Measurements from ENCODE around the gene CEACAM18.
"Not testable (repeated sequence)": the region's sequence is repeated elsewhere in the genome, so short reads cannot be mapped to it uniquely, and the experiment has no call there.

The CEACAM18 gene

GRCh38 chr19:51478381-51479234 lies at the start of gene CEACAM18:
Gene CEACAM18, plus strand, starts transcription at chr19:51478539.
- DNase-seq, result no peak

GRCh38 chr19:51430221-51430620 lies 48.1 kb upstream of the CEACAM18 start:
- DNase-seq, result no peak

DNA sequence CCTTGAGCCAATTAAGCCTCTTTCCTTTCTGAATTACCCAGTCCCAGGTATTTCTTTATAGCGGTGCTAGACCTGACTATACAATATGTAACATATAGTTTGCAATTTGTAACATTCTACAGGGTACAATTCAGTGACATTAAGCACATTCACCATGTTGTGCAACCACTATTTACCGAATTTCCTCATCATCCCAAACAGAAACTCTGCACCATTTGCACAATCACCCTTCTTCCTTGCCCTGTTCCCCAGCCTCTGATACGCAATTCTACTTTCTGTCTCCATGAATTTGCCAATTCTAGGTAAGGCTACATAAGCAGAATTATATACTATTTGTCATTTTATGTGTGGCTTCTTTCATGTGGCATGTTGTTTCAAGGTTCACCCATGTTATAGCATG lies 47.2 kb upstream of the CEACAM18 start:
- no peak for DNase-seq

- DNase-seq, result no peak
Measured at GRCh38 chr19:51433043-51433442, 45.3 kb upstream of the CEACAM18 start.

DNA sequence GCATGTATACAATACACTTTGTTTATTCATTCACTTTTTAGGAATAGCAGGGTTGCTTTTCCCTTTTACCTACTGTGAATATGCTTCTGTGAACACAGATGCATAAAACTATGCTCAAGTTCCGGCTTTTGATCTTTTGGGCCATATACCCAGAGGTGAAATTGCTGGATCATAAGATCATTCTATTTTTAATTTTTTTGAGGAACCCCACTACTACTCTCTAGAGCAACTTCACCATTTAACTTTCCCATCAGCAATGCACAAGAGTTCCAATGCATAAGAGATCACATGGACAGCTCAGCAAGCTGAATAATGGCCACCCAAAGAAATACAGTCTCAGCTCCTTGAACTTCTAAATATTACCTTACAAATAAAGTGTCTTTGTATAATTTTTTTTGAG lies 43.9 kb upstream of the CEACAM18 start:
- DNase-seq, result no peak

DNA sequence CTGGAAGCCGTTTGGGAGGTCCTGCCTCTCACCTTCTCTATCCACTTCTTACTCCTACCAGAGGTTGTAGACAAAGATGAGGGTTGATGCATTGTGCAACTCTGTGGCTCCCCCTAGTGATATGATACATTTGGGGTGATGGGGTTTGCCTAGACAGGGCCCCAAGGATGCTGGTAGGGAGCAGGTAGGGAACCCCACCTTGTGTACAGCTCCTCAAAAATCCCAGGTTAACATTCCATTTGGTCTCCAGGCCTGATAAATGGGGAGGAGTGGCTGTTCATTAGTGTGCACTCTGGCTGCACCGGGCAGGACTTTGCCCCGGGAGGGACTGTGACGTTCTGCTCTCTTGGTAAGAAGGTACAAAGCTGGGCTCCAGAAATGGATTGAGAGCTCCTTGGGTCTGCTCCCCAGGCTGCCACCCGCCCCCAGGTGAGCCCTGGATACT lies 39.3 kb upstream of the CEACAM18 start:
- DNase-seq, result peak; percentile 69

DNA sequence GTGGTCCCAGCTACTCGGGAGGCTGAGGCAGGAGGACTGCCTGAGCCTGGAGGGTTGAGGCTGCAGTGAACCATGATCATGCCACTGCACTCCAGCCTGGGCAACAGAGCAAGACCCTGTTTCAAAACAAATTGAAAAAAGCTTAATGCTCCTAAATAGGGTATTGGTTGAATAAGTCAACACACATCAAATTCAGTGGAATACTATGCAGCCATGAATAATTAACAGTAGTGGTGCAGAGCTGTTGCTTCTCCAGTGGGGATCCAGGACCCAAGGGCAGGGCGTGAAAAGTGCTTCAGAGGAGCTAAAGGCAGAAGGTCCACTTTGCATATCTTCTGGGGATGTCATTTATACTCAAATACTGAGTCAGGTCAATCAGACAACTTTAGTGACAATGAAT lies 38.3 kb upstream of the CEACAM18 start:
- no peak for DNase-seq

DNA sequence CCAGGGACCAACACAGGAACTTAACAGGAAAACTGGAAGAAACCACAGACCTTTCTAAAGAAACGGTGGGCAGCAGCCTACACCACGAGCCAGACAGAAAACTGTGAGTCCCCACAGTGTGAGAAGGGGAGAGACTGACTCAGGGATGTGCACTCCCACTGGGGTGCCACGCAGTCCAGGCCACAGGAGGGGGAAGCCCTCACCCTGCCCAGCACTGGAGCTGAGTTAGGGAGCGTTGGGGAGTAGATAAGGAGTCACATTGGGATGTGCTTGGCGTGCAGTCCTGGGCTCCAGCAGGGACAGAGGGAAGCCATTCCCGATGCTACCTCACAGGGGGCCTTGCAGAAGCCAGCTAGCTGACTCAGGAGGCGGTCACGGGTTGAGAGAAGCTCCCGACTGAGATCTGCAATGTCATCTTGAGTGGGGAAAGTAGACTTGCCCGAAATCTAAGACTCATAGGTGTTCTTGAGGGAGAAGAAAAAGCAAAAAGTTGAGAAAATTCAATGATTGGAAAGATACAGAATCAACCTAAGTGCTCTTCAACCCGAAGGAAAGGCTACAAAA lies 37.4 kb upstream of the CEACAM18 start:
- peak; percentile 26 for DNase-seq

- DNase-seq, result peak; percentile 94
Measured at GRCh38 chr19:51441410-51442390, 36.6 kb upstream of the CEACAM18 start.

DNA sequence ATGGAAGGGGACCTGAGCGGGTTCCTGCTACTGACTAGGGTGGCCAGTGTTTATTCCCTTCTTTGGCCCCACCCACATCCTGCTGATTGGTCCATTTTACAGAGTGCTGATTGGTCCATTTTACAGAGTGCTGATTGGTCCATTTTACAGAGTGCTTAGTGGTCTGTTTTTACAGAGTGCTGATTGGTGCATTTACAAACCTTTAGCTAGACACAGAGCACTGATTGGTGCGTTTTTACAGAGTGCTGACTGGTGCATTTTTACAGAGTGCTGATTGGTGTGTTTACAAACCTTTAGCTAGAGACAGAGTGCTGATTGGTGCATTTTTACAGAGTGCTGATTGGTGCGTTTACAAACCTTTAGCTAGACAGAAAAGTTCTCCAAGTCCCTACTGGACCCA lies 30.8 kb upstream of the CEACAM18 start:
- not testable (repeated sequence) for DNase-seq

DNA sequence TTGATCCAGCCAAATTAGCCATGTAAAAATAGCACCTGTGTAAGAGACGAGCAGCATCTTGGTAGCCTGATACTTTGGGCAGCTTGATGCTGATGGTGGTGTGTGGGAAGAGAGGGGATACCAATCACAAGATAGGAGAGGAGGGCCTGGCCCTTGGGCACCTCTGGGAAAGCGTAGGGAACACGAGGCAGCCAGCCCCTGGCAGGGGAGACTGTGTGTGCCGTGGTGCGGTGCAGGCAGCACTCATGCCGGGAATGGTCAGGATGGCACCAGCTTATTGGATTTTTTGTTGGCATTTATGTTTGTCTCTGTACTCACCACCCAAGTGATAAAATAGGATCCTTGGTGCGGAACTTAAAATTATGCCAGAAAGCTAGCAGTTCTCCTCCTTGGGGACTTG lies 30.3 kb upstream of the CEACAM18 start:
- no peak for DNase-seq

GRCh38 chr19:51448411-51449016 lies 29.8 kb upstream of the CEACAM18 start:
- peak; percentile 67 for DNase-seq

GRCh38 chr19:51450730-51451307 lies 27.5 kb upstream of the CEACAM18 start:
- DNase-seq, result no peak

- no peak for DNase-seq
Measured at GRCh38 chr19:51456541-51457290, 21.6 kb upstream of the CEACAM18 start.

DNA sequence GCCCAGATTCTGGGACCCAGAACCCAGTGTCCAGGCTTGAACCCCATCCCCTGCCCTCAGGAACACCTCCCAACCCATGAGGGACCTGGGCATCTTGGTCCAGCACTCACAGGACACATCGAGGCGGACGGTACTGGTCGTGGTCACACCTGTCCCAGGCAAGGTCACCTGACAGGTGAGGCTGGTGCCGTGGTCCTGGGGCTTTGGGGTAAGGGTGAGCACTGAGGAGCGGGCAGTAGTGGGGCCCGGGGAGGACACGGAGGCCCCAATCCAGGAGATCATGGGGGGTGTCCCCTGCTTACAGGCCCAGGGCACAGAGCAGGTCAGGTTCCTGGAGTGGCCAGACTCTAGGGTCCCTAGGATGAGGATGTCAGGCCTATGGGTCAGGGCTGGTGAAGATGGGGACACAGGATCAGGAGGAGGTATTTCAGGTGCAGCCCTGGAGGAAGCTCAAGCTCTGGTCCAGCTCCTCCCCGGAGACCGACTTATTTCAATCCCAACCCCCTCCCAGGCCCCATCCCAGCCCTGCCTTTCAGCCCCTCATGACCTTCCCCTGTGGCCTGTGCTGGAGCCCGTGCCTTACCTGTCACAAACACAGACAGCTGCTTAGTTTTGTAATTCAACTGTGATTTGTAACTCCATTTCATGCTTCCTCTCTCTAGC lies 20.9 kb upstream of the CEACAM18 start:
- no peak for DNase-seq

DNA sequence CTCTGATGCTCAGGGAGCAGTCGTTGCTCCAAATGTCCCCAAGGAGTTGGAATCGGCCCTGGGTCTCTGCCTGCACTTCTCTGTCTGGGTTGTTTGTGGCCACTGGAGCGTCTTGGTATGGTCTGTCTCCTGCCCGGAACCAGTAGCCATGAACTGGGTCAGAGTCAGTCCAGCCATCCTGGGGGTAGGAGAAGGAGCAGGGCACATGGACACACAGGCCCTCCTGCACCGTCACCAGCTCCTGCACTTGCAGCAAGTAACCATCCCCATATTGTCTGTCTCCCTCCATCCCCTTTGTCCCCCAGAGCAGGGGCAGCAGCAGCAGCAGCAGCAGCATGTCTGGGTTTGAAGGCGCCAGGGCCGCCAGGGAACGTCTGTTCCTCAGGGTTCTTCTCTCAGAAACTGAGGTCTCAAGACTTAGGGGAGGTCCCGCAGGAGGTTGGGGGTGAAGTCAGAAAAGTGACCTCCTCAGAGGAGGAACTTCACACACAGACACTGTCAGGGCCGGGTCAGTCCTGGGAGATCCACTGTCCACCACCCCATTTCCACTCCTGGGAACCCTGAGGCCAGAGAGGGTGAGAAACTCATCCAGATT lies 20.2 kb upstream of the CEACAM18 start, which contains the start of gene SIGLEC8:
TSS of gene SIGLEC8 (minus strand) at position 404 of the 595 bp plus-strand sequence. CDS start at position 337, 67 bp downstream.
- DNase-seq, result no peak

DNA sequence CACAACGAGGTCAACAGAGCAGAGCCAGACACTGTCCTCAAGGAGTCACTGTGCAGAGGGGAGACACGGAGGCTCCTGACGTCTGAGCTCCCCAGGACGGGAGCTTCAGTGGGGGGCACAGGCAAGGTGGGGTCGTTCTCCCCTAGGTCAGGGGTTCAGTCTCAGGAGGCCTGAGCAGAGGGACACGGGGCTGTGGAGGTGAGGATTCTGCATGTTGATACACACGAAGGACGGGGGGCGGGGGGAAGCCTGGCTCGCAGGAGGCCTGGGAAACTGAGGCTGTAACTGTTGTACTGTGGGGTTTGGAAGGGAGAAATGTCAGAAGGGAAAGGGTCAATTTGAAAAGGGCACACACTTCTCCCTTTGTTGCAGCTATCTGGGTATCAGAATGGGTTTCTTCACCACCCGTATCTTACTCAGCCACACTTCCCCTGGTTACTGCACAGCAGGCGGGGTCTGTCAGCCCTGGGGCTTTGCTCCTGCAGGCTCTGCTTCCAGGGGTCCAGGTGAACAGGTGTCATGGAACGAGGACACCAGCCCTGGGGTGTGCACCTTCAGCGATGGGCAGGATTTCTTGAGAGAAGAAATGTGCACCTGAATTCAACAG lies 19.3 kb upstream of the CEACAM18 start:
- DNase-seq, result no peak

DNA sequence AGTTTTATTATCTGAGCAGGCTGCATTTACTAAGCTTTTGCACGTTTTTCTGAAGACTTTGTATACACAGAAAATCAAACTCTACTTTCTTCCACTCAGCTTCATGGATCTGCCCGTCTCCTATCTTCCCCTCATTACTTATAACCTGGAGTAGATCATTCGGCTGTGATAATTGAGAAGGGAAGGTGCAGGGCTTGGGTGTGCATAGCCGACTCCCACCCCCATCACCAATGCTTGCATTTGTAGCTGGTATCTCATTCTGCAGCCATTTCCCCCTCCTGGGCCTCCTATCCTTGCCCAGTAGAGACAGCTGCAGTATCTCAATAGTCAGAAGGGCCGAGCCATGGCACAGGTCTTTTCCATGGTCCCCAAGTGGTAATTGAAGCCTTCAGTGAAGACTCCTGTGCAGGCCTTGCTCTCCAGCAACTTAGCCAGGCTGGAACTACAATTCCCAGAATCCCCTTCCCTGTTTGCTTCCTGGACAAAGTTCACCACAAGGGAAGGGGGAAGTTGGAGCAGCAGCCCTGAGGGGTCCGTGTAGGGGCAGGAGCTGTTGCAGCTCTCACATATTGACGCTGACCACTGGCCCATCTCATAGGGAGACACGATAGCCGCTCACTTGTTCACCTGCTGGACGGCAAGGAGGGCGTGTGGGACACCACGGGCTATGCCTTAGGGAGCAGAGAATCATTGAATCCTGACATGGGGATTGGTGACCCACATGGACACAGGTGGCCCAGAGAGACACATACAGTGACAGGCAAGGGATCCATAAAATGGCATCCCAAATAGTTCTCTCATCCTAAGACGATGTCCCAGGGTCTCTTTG lies 18.0 kb upstream of the CEACAM18 start:
- no peak for DNase-seq

GRCh38 chr19:51461723-51462161 lies 16.6 kb upstream of the CEACAM18 start:
- DNase-seq, result no peak
